ENCODE measurements around the gene ARF6.

Gene ARF6

DNA sequence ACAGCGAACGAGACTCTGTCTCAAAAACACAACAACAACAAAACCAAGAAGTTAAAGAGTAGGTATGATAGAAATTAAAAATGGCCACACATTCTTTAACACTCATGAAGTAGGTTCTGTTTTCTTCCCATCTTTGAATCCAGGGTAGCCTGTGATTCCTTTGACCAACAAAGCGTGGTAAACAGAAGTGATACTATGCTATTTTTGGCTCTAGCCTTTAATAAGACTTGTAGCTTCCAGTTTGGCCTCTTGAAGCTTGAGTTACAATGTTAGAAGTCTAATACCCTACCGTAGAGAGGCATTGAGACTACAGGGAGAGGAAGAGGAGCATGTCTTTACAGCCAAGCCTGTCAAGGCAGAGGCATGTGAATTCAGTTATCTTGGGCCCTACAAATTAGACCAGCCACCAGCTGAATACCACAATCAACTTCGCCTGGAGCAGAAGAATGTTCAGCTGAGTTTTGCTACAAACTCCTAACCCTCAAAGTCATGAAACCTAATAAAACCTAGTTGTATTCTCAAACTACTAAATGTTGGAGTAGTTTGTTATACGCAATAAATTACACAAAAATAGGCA is 35.4 kb upstream of the ARF6 start:
- no peak overlapping the region for H3K4me3 ChIP-seq (ENCODE audit: low read depth, low read length)
- DNase-seq (ENCODE audit: low read depth), result no peak
- TF ChIP-seq, protein P1, sequence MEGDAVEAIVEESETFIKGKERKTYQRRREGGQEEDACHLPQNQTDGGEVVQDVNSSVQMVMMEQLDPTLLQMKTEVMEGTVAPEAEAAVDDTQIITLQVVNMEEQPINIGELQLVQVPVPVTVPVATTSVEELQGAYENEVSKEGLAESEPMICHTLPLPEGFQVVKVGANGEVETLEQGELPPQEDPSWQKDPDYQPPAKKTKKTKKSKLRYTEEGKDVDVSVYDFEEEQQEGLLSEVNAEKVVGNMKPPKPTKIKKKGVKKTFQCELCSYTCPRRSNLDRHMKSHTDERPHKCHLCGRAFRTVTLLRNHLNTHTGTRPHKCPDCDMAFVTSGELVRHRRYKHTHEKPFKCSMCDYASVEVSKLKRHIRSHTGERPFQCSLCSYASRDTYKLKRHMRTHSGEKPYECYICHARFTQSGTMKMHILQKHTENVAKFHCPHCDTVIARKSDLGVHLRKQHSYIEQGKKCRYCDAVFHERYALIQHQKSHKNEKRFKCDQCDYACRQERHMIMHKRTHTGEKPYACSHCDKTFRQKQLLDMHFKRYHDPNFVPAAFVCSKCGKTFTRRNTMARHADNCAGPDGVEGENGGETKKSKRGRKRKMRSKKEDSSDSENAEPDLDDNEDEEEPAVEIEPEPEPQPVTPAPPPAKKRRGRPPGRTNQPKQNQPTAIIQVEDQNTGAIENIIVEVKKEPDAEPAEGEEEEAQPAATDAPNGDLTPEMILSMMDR (IDR thresholded peaks at IDR 0.05; ENCODE audit: low read depth, low read length, missing control alignments), result no peak

DNA sequence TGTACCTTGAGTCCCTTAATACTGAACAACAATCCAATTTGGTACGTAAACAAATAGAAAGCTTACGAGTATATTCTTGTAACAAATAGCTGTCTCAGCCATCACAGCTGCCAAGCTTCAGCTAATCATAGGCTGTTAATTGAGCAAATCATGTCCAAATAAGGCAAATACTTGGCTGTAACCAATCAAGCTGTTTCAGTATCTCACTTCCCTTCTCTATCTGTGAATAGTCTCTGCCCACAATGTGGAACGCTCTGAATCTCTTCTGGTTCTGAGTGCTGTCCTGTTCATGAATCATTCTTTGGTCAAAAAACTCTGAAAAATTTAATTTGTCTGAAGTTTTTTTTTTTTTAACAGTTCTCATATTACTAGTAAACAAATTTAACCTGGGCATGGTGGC is 34.5 kb upstream of the ARF6 start:
- TF ChIP-seq, protein P1 (IDR thresholded peaks at IDR 0.05; ENCODE audit: low read depth, low read length, missing control alignments), result no peak
- H3K4me3 ChIP-seq (ENCODE audit: low read depth, low read length), result no peak overlapping the region
- no peak for DNase-seq (ENCODE audit: low read depth)

DNA sequence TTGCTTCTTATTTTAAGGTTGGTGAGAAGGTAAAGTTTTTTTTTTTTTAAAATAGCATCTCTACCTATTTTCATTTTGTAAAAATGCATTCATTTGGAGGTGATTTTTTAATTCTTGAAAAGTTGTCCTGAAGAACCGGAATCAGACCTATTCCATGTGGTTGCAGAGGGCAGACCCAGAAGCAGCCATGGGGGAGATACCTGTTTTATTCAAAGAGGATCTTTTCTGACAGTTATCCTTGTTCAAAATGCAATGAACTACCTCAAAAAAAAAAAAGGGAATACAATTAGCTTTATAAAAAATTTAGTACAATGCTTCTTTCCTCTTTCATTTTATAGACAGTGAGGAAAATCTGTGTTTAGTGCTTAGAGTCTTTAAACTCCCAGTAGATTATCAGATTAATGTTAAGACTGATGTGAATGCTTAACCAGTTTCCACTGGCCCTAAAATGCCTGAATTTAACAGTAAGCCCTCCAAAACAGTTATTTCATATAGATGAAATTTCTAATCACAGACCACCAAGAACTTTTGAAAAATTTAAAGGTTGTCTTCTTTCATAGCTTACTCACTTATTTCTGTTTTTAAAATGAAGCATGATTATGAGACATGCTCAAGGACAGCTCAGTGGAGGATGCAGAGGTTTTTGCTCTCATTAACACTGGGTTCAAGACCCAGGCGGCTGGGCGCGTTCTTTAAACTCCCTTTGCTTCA is 31.7 kb upstream of the ARF6 start:
- DNase-seq (ENCODE audit: low read depth), result no peak
- TF ChIP-seq, protein P1 (IDR thresholded peaks at IDR 0.05; ENCODE audit: low read depth, low read length, missing control alignments), result no peak
- peak overlapping the region; percentile 70 for H3K4me3 ChIP-seq (ENCODE audit: low read depth, low read length)

DNA sequence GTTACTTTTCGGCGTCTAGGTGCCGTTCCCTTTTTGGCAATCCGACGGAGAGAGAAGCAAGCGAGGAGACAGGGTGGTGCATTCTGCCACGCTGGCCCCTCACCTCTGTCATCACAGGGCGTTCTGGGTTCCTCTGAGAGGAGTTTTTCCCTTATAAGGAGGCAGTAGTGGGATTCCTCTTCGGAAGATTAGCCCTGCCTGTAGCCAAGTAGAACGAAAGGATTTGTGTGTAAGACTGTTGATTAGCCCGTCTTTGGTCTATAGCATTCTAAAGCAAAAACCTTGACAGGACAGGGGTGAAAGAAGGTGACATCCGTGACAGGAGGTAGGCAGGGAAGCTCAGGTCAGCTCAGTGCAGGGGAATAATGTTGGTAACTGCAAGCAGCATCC is 31.2 kb upstream of the ARF6 start:
- no peak for DNase-seq (ENCODE audit: low read depth)
- peak overlapping the region; percentile 70 for H3K4me3 ChIP-seq (ENCODE audit: low read depth, low read length)
- TF ChIP-seq, protein P1 (IDR thresholded peaks at IDR 0.05; ENCODE audit: low read depth, low read length, missing control alignments), result no peak

DNA sequence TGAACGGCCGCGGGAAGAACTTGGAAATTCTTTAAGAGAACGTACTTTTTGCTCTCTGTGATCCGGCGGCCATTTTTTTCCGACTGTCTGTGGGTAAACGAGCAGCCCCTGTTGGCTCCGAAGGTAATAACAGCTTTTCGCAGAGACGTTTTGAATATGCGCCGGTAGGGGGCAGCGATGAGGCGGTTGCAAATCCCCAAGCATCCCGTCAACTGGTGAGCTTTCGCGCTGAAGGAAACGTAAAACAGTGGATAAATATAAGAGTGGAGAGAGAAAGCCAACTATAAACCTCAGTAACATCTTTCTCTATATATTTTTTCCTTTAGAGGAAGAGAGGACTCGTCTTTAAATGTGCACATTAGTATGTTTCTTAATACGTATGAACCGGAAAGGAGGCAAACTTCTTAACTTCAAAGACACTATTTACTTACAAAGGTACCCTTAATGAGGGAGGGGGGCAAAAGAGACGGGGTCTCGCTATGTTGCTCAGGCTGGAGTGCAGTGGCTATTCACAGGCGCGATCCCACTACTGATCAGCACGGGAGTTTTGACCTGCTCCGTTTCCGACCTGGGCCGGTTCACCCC is 30.7 kb upstream of the ARF6 start:
- TF ChIP-seq, protein P1 (IDR thresholded peaks at IDR 0.05; ENCODE audit: low read depth, low read length, missing control alignments), result peak; percentile 100
- peak overlapping the region; percentile 70 for H3K4me3 ChIP-seq (ENCODE audit: low read depth, low read length)
- peak; percentile 77 for DNase-seq (ENCODE audit: low read depth)

DNA sequence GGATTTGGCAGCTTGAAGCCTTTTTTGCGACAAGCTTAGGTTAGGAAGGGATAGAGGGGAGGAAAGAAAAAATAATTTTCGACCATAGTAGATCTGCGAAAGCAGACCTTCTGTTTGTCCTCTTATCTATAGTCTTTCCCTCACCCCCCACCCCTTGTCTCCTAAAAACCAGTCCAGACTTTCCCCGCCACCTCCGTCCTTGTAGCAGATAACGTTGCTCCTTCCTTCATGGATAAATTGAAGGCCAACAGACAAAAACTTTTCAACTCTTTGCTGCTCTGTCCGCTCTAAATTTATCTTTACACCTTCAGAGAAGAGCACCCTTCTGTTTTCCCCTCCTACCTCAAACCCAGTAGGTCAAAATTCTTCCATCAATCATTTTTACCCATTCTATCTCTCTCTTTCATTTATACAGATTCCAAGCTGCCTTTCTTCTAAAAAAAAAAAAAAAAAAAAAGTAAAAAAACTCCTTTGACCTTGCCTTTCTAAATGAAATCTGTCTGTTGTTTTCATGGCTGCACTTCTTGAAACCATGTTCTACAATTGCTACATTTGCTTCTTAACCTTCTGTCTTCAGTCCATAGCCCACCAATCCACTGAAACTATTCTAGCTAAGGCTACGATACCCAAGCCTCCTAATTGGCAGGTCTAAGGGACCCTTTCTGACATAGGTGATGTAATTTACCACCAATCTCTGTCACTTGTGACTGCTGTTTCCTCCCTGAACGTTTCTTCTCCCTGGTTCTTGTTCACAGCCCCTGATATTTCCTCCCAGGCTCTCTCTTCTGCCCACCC is 29.2 kb upstream of the ARF6 start:
- DNase-seq (ENCODE audit: low read depth), result no peak
- H3K4me3 ChIP-seq (ENCODE audit: low read depth, low read length), result peak overlapping the region; percentile 88
- TF ChIP-seq, protein P1 (IDR thresholded peaks at IDR 0.05; ENCODE audit: low read depth, low read length, missing control alignments), result no peak
